H1 (cell line): ENCODE results near the gene POLH. TPM values are rescaled to one million over a fixed set of nuclear protein-coding genes. Genes with fewer than 3 reads are reported as not detected.

Source experiments
- CBX5 ChIP-seq: fragments of 300-800, 300-1000 bp; sonication (generic); IDR thresholded peaks from 2 replicates; pipeline ENCODE4 v1.7.1; 2016; ENCODE audit warnings: antibody characterized with exemption, low read length, low read depth
- CHD7 ChIP-seq: fragments of 300-600 bp; sonication (generic); IDR thresholded peaks from 2 replicates; pipeline ENCODE4 v1.7.1; 2012; ENCODE audit warnings: low read length, moderate library complexity, mild to moderate bottlenecking, inconsistent platforms; ENCODE audit not compliant: insufficient replicate concordance
- TEAD4 ChIP-seq: IDR thresholded peaks from 2 replicates; pipeline ENCODE4 v1.6.1; 2012; ENCODE audit warnings: low read depth, low read length, inconsistent platforms, mixed read lengths
- polyA plus RNA-seq, 7 experiments: library from polyadenylated mRNA; depleted of rRNA in 3 of 7; stranded (reverse) in 5 of 7; unstranded in 2 of 7; fragments of >200 nt in 5 of 7; fragments of 200-250 nt in 2 of 7; gene quantifications; 1 replicate in 5 of 7; 2 replicates in 1 of 7; 4 replicates in 1 of 7; pipeline versions ENCODE4 v1.2.1 to v1.2.3, GENCODE V29; 2011 to 2013; ENCODE audit warnings: missing spikeins in 2 of 7, mixed read lengths in 2 of 7
- total RNA-seq: library from RNA; stranded (reverse); fragmentation: NEBNext Ultra II Directional; extraction: Animal tissue kit (Norgen Biotek cat#: 25700); gene quantifications from 2 replicates; pipeline ENCODE4 v1.2.1, GENCODE V29; 2021

Gene POLH
- total and polyA plus RNA-seq, 2 of the 8 experiments (the other 6 are each of a cell fraction or from before 2014, with no cell fraction given), result 5.8 to 12.4 TPM

GRCh38 chr6:43609402-43609801, 33.4 kb downstream of the POLH start (continued):
- no peak for TF ChIP-seq CHD7
- TF ChIP-seq TEAD4, result no peak
- no peak for TF ChIP-seq CBX5
- TF ChIP-seq, all 59 proteins: peak for 0
